ENCODE results near the gene DPP4.

DPP4 gene

GRCh38 chr2:161992531-161992930 is 81.5 kb downstream of the DPP4 start:
- H3K4me3 ChIP-seq (ENCODE audit: insufficient read depth, low read depth, low read length), result no peak overlapping the region
- no peak overlapping the region for H3K27ac ChIP-seq (ENCODE audit: insufficient read depth, low read depth, low read length, poor library complexity, severe bottlenecking)
- H3K36me3 ChIP-seq (ENCODE audit: control insufficient read depth, insufficient read depth, low read length), result no peaks in the 10 kb centered on the region
- H3K4me1 ChIP-seq (ENCODE audit: control insufficient read depth, insufficient read depth, low read length), result no peaks in the 10 kb centered on the region
- no peaks in the 10 kb centered on the region for H3K27me3 ChIP-seq (ENCODE audit: control insufficient read depth, insufficient read depth, low read length, poor library complexity, severe bottlenecking)
- 78 to 90% methylated on average over 3 of the region's 3 CpGs for WGBS, 2 experiments
- H3K9me3 ChIP-seq (ENCODE audit: control insufficient read depth, low read length), result no peaks in the 10 kb centered on the region

DNA sequence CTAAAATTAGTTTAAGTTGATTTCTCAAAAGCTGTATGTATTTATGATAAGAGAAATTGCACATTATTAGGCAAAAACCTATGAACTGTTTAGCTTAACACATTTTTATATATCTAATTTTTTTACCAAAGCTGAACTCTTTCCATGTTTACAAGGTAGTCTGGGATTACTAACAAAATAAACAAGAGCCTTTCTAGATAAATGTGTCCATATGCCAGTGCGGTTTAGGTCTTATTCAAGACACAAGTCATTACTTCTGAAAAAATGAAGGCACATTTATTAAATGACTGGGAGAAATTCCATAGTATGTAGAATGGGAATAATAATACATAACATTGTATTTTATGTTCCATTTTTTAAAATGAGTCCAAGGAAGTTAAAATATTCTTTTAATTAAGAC is 82.0 kb downstream of the DPP4 start:
- H3K36me3 ChIP-seq (ENCODE audit: control insufficient read depth, insufficient read depth, low read length), result no peaks in the 10 kb centered on the region
- WGBS, 2 experiments, result 86% methylated on average over 1 of the region's 1 CpG; no CpG with 5 or more reads in 1 of the 2 experiments
- H3K27ac ChIP-seq (ENCODE audit: insufficient read depth, low read depth, low read length, poor library complexity, severe bottlenecking), result no peak overlapping the region

DNA sequence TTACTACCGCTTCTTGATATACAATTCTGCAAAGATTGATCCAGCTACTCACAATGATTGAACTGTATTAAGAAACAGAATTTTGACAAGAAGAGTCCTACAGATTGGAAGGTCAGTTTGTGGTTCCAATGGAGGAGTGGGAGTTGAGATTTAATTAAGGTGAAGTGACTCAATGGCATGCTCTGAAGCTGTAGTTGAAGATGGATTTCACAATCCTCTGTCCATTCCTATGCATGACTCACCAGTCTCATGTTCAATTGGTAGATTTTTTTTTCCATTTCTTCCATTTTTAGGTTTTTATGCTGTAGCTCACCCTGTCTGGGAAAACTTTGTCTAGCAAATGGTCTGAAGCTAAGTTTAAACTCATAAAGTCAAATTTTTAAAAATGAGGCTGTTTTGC is 83.3 kb downstream of the DPP4 start:
- H3K4me1 ChIP-seq (ENCODE audit: control insufficient read depth, insufficient read depth, low read length), result no peaks in the 10 kb centered on the region
- H3K4me3 ChIP-seq (ENCODE audit: insufficient read depth, low read depth, low read length), result no peak overlapping the region
- H3K27me3 ChIP-seq (ENCODE audit: control insufficient read depth, insufficient read depth, low read length, poor library complexity, severe bottlenecking), result no peaks in the 10 kb centered on the region
- H3K9me3 ChIP-seq (ENCODE audit: control insufficient read depth, low read length), result no peaks in the 10 kb centered on the region
- no peaks in the 10 kb centered on the region for H3K36me3 ChIP-seq (ENCODE audit: control insufficient read depth, insufficient read depth, low read length)
- WGBS, 2 experiments, result 100% methylated on average over 1 of the region's 1 CpG; no CpG with 5 or more reads in 1 of the 2 experiments
- H3K27ac ChIP-seq (ENCODE audit: insufficient read depth, low read depth, low read length, poor library complexity, severe bottlenecking), result no peak overlapping the region

More for the DNA sequence above, 82.0 kb downstream of the DPP4 start:
- Histone ChIP-seq H3K9me3 (ENCODE audit: control insufficient read depth, low read length) (no peaks in the 10 kb centered on the region), H3K4me1 (ENCODE audit: control insufficient read depth, insufficient read depth, low read length) (no peaks in the 10 kb centered on the region), H3K27me3 (ENCODE audit: control insufficient read depth, insufficient read depth, low read length, poor library complexity, severe bottlenecking) (no peaks in the 10 kb centered on the region), H3K4me3 (ENCODE audit: insufficient read depth, low read depth, low read length) (no peak overlapping the region)

DNA sequence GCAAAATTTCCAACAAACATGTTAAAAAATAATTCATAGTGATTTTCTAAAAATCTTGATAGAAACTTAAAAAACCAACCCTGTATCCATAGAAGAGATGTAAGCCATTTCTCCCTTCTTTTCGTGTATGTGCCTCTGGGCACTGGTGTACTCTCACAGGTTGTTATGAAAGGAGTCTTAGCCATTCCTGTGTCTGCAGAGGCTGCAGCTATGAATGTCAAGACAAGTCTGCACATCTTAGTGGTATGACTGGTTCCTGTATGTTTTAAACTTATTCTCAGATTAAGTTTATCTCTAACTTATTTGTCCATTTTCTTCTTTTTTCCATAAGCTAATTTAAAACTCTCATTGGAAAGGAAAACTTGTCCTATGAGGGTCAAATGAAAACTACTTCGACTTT is 84.0 kb downstream of the DPP4 start:
- H3K27me3 ChIP-seq (ENCODE audit: control insufficient read depth, insufficient read depth, low read length, poor library complexity, severe bottlenecking), result no peaks in the 10 kb centered on the region
- WGBS, 2 experiments, result 93 to 100% methylated on average over 1 to 2 of the region's 2 CpGs

GRCh38 chr2:161988589-161988988 is 85.4 kb downstream of the DPP4 start:
- no peaks in the 10 kb centered on the region for H3K4me1 ChIP-seq (ENCODE audit: control insufficient read depth, insufficient read depth, low read length)
- WGBS, 2 experiments, result 90 to 100% methylated on average over 1 of the region's 1 CpG
- H3K27me3 ChIP-seq (ENCODE audit: control insufficient read depth, insufficient read depth, low read length, poor library complexity, severe bottlenecking), result no peaks in the 10 kb centered on the region

More for the DNA sequence above, 84.0 kb downstream of the DPP4 start:
- no peaks in the 10 kb centered on the region for H3K36me3 ChIP-seq (ENCODE audit: control insufficient read depth, insufficient read depth, low read length)
- H3K4me3 ChIP-seq (ENCODE audit: insufficient read depth, low read depth, low read length), result no peak overlapping the region
- no peaks in the 10 kb centered on the region for H3K9me3 ChIP-seq (ENCODE audit: control insufficient read depth, low read length)
- no peak overlapping the region for H3K27ac ChIP-seq (ENCODE audit: insufficient read depth, low read depth, low read length, poor library complexity, severe bottlenecking)
- H3K4me1 ChIP-seq (ENCODE audit: control insufficient read depth, insufficient read depth, low read length), result no peaks in the 10 kb centered on the region

GRCh38 chr2:161987311-161987710 is 86.7 kb downstream of the DPP4 start:
- Histone ChIP-seq H3K27me3 (ENCODE audit: control insufficient read depth, insufficient read depth, low read length, poor library complexity, severe bottlenecking) (no peaks in the 10 kb centered on the region), H3K27ac (ENCODE audit: insufficient read depth, low read depth, low read length, poor library complexity, severe bottlenecking) (no peak overlapping the region), H3K4me3 (ENCODE audit: insufficient read depth, low read depth, low read length) (no peak overlapping the region), H3K4me1 (ENCODE audit: control insufficient read depth, insufficient read depth, low read length) (no peaks in the 10 kb centered on the region), H3K36me3 (ENCODE audit: control insufficient read depth, insufficient read depth, low read length) (no peaks in the 10 kb centered on the region), H3K9me3 (ENCODE audit: control insufficient read depth, low read length) (no peaks in the 10 kb centered on the region)
- WGBS, 2 experiments, result no CpG with 5 or more reads among the region's 2 CpGs

More at GRCh38 chr2:161988589-161988988, 85.4 kb downstream of the DPP4 start:
- no peak overlapping the region for H3K27ac ChIP-seq (ENCODE audit: insufficient read depth, low read depth, low read length, poor library complexity, severe bottlenecking)
- H3K9me3 ChIP-seq (ENCODE audit: control insufficient read depth, low read length), result no peaks in the 10 kb centered on the region
- H3K36me3 ChIP-seq (ENCODE audit: control insufficient read depth, insufficient read depth, low read length), result no peaks in the 10 kb centered on the region
- no peak overlapping the region for H3K4me3 ChIP-seq (ENCODE audit: insufficient read depth, low read depth, low read length)

GRCh38 chr2:161983866-161984265 is 90.1 kb downstream of the DPP4 start:
- Histone ChIP-seq H3K27me3 (ENCODE audit: control insufficient read depth, insufficient read depth, low read length, poor library complexity, severe bottlenecking) (no peaks in the 10 kb centered on the region), H3K9me3 (ENCODE audit: control insufficient read depth, low read length) (no peaks in the 10 kb centered on the region), H3K4me3 (ENCODE audit: insufficient read depth, low read depth, low read length) (no peak overlapping the region), H3K27ac (ENCODE audit: insufficient read depth, low read depth, low read length, poor library complexity, severe bottlenecking) (no peak overlapping the region), H3K36me3 (ENCODE audit: control insufficient read depth, insufficient read depth, low read length) (no peaks in the 10 kb centered on the region), H3K4me1 (ENCODE audit: control insufficient read depth, insufficient read depth, low read length) (no peaks in the 10 kb centered on the region)
- WGBS, 2 experiments, result 86% methylated on average over 1 of the region's 1 CpG; no CpG with 5 or more reads in 1 of the 2 experiments

- no peaks in the 10 kb centered on the region for H3K27me3 ChIP-seq (ENCODE audit: control insufficient read depth, insufficient read depth, low read length, poor library complexity, severe bottlenecking)
- no peak overlapping the region for H3K27ac ChIP-seq (ENCODE audit: insufficient read depth, low read depth, low read length, poor library complexity, severe bottlenecking)
- no peaks in the 10 kb centered on the region for H3K9me3 ChIP-seq (ENCODE audit: control insufficient read depth, low read length)
- H3K4me1 ChIP-seq (ENCODE audit: control insufficient read depth, insufficient read depth, low read length), result no peaks in the 10 kb centered on the region
- 70 to 91% methylated on average over 1 of the region's 1 CpG for WGBS, 2 experiments
- no peak overlapping the region for H3K4me3 ChIP-seq (ENCODE audit: insufficient read depth, low read depth, low read length)
- H3K36me3 ChIP-seq (ENCODE audit: control insufficient read depth, insufficient read depth, low read length), result no peaks in the 10 kb centered on the region
Measured at GRCh38 chr2:161983331-161983651, 90.7 kb downstream of the DPP4 start.

DNA sequence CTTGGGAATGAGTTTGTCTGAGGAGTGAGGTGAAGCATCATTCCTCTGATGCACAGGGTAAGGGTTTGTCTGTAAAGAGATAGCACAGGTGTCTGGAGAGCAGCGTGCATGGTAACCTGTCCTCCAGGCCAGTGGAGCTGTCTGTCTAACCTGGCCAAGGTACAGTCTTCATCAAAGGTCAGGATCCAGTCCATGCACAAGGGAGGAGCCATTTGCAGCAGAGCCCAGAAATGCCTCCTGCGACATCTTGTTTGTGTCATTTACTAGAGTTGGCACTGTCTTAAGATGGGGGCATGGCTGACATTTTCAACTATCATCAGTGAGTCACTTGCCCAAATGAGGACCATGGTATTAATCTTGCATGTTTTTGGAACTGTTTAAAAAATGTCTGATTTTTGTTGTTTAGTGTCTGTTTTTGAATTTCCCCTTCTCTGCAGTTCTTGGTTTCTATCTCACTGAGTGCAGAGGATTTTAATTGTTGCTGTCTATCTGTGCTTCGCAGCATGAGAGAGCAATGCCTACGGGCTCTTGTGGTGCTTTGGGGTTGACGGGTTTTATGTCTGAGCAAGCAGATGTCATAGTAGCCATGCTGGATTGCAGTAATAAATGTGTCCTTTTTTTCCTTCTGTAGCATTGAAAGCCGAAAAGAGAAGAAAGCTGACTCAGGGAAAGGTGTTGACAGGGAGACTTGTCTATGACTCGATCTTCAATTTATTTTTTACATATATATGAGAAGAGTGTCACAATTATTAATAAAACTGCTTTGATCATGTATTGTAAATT is 91.3 kb downstream of the DPP4 start:
- Histone ChIP-seq H3K36me3 (ENCODE audit: control insufficient read depth, insufficient read depth, low read length) (no peaks in the 10 kb centered on the region), H3K27ac (ENCODE audit: insufficient read depth, low read depth, low read length, poor library complexity, severe bottlenecking) (no peak overlapping the region), H3K27me3 (ENCODE audit: control insufficient read depth, insufficient read depth, low read length, poor library complexity, severe bottlenecking) (no peaks in the 10 kb centered on the region), H3K4me1 (ENCODE audit: control insufficient read depth, insufficient read depth, low read length) (no peaks in the 10 kb centered on the region), H3K9me3 (ENCODE audit: control insufficient read depth, low read length) (no peaks in the 10 kb centered on the region), H3K4me3 (ENCODE audit: insufficient read depth, low read depth, low read length) (no peak overlapping the region)
- 94 to 98% methylated on average over 5 of the region's 7 CpGs for WGBS, 2 experiments

DNA sequence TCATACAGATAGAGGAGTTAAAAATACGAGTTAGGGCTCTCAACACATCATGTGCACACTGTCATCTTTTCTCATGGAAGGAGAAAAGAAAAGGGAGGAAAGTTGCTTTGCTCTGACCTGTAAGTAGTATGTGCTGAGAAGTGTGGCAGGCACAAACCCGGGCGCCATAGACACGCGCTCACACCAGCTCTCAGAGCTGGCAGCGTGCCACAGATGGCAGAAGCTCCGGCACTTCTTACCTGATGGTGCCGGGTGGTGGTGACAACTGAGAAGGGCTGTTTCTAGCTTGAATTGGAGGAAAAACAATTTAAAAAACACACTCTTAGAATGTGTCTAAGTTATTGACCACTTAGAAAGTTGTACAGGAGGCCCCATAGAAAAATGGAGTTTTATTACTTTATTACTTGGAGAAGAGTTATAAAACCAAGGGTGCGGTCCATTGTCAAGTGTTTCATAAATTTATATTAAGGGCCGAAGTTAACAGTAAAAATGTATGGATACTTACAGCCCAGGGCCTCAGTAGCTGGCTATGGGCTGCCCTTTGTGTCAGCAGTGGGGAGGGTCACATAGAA is 92.2 kb downstream of the DPP4 start:
- no peaks in the 10 kb centered on the region for H3K27me3 ChIP-seq (ENCODE audit: control insufficient read depth, insufficient read depth, low read length, poor library complexity, severe bottlenecking)
- H3K4me3 ChIP-seq (ENCODE audit: insufficient read depth, low read depth, low read length), result no peak overlapping the region
- H3K4me1 ChIP-seq (ENCODE audit: control insufficient read depth, insufficient read depth, low read length), result no peaks in the 10 kb centered on the region
- H3K27ac ChIP-seq (ENCODE audit: insufficient read depth, low read depth, low read length, poor library complexity, severe bottlenecking), result no peak overlapping the region
- no peaks in the 10 kb centered on the region for H3K9me3 ChIP-seq (ENCODE audit: control insufficient read depth, low read length)
- no peaks in the 10 kb centered on the region for H3K36me3 ChIP-seq (ENCODE audit: control insufficient read depth, insufficient read depth, low read length)
- 95 to 97% methylated on average over 10 of the region's 10 CpGs for WGBS, 2 experiments

All from ectodermal cell (in vitro differentiated cells).